Stimulated activated CD4-positive, alpha-beta T cell treated with anti-CD3 and anti-CD28 coated beads, Interleukin-12 subunit alpha, Interleukin-12 subunit beta, amount 100 ng/mL, for 48 hours (primary cell): ENCODE measurements around the gene ADCY2.

Experiments
- DNase-seq, 3 donors: peaks; one replicate each; pipeline ENCODE4 v3.0.0-alpha.2; 2020; ENCODE audit warnings: low read depth in 2 of 3, low spot score in 1 of 3

The ADCY2 gene

DNA sequence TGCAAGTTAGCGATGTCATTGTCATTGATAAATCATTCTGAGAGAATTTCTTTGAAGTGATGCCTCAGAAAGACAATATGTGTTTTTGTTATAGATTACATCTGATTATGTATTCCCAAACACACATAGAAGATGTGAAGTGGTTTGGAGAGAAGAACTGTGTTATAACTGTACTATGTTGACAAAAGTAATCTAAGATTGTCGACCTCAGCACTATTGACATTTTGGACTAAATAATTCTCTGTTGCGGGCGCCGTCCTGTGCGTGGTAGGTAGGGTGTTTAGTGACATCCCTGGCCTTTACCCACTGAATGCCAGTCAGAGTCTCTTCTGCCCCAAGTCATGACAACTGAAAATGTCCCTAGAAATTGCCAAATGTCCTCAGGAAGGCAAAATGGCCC is 377.2 kb downstream of the ADCY2 start:
- no peak for DNase-seq

GRCh38 chr5:7776442-7776841 is 380.5 kb downstream of the ADCY2 start:
- DNase-seq, result no peak

DNA sequence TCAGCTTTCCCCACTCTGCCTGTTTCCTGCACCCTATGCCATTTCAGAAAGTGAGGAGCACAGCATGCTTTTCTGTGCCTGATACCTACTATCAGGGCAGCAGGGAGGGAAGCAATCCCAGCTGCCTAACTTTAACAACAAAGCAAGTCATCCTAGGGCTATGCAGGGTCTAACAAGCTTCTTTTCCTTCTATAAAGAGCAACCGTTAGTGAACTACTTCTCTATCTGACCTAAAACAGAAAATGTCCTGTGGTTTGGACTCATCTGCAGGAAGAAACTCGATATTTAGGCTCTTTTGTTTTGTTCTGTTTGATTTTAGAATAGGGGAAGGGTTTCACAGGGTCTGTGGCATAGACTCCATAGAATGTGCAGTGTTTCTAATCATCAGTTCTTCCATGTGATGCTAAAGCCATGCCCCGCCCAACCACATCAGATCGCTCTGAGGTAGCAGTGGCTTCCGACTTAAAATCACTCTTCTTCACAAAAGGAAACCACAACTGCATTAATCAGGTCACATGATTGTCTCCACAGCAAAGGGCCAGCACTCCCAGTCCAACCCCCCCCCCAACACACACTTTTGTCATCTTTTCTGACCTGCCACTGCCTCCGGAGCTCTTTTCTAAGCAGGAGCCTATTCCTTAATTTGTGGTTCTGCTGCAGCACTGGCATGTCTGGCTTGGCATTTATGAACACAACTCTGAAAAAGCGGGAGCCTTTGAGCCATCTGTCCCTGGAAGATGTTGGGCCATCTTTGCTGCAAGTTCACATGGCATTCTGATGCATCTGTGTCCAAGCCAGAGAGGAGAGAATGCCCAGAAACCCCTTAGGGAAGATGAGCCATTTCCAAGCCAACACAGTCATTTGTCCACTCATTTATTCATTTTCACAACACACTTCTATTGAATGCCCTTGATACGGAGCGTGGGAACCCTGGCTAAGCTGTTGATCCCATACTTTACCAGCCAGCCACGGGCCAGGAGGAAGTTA is 383.4 kb downstream of the ADCY2 start:
- DNase-seq, result peak in 1 of 3 donors; percentile 0

DNA sequence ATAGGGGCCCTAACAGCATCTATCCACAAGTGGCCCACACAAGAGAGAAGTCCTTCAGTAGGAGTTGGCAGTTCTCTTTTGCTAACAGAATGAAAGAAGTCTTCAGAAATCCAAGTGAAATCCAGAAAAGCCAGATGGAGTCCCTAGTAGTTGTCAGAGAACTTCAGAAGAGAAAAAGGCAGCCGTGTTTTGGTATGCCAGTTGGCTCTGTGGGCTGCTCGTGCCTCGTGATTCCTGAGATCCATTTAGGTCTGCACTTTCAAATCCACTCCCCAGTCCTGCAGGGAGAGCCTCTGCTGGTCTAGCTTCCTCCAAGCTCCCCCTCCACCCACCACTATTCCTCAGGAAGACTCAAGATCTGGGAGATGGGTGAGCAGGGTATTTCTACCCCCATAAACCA is 386.0 kb downstream of the ADCY2 start:
- DNase-seq, result no peak

- no peak for DNase-seq
Observed at GRCh38 chr5:7784683-7785380, 388.9 kb downstream of the ADCY2 start.

DNA sequence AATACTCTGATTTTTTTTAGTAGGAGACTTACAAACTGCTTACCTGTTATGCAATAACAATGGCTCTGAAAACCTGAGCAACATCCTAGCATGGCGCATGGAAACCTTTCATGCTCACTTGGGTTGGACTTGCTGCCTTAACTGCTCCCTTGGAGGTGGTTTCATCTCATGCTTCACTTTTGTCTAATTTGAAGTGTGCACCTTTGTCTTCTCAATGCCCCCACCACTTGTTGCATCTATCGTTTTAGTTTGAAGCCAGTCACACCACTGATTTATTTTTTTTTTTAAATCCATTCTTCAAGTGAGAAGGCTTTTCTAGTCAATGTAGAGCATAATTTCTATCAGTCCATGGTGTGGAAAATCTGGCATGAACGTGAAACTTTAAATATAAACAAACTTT is 391.8 kb downstream of the ADCY2 start:
- no peak for DNase-seq

GRCh38 chr5:7789567-7789966 is 393.6 kb downstream of the ADCY2 start:
- DNase-seq, result no peak

GRCh38 chr5:7793895-7794294 is 398.0 kb downstream of the ADCY2 start:
- no peak for DNase-seq

- DNase-seq, result no peak
Observed at GRCh38 chr5:7794311-7794710, 398.4 kb downstream of the ADCY2 start.

DNA sequence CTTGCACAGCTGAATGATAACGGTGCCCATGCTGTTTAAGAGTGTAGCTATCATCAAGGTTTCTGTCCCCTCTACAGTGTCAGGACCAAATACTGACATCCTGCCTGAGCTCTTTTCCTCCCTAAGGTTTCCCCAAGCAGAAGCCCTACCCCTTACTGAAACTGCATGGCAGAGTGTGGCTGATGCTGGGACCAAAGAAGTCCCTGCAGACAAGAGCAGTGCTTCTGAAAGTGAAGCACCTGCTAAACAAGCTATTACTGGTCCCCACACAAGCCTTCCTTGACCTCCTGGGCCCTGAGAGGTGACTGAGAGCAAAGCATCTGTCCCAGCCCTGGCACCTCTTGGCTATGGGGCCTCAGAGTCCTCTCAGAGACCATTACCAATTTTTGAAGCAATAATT is 398.9 kb downstream of the ADCY2 start:
- DNase-seq, result no peak

DNA sequence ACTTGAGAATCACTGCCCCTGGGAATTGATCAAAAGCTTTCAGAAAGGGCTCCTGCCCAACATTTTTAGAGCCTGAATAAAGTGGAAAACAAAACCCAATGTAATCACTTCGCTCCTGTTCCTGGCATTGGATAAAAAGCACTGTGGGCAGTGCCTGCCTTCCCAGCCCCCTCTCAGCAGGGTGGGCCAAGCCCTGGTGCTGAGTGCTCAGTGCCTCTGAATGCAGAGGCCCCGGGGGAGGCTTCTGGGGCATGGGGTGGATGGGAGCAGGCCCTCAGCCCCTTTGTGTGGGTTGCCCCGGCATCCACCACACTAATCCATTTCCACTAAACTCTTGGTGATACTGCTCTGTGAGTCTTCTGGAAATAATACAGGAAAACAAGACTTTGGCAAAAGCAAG is 399.4 kb downstream of the ADCY2 start:
- DNase-seq, result no peak

DNA sequence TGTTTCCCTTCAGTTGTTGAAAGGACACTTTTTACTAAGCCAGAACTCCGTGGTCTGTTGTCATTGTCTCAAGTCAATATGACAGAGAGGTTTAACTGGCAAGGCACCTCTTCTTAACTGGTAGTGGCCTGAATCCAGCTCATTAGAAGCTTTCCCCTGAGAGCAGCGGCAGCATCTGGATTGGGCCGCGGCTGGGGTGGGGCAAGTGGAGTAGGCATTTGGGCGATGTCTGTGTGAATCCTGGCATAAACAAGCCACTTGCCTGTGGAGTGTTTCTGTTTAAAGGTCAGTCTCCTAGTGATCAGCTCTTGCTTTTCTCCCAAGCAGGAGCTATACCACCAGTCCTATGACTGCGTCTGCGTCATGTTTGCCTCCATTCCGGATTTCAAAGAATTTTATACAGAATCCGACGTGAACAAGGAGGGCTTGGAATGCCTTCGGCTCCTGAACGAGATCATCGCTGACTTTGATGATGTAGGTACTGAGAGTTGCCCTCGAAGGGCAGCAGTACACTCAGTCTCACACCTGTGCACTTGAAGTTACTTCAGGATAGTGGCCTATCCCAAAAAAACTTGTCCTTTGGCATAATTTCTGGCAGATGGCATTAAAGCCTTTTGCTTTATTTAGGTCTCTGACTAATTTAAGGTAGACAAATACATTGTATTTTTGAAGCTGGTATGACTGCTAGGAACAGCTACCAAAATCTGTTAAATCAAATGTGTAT is 406.1 kb downstream of the ADCY2 start:
- no peak for DNase-seq

GRCh38 chr5:7802855-7803254 is 406.9 kb downstream of the ADCY2 start:
- no peak for DNase-seq

DNA sequence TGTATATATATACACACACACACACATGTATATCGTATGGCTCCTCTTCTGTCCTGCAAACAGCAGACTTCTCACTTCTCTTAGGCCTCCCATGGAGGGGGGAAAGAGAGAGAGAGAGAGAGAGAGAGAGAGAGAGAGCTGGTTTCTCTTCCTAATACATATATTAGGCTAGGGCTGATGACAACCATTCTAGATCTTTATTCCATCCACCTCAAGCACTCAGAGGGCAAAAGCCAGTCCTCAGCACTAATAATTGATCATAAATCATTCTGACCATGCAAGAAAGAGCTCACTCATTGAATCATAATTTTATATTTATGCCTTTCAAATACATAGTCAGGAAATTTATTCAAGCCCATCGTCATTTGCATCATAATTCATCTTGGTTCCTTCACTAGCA is 408.0 kb downstream of the ADCY2 start:
- DNase-seq, result no peak

GRCh38 chr5:7805379-7805778 is 409.4 kb downstream of the ADCY2 start:
- DNase-seq, result no peak

GRCh38 chr5:7808998-7809397 is 413.1 kb downstream of the ADCY2 start:
- no peak for DNase-seq

GRCh38 chr5:7811715-7812114 is 415.8 kb downstream of the ADCY2 start:
- DNase-seq, result no peak

DNA sequence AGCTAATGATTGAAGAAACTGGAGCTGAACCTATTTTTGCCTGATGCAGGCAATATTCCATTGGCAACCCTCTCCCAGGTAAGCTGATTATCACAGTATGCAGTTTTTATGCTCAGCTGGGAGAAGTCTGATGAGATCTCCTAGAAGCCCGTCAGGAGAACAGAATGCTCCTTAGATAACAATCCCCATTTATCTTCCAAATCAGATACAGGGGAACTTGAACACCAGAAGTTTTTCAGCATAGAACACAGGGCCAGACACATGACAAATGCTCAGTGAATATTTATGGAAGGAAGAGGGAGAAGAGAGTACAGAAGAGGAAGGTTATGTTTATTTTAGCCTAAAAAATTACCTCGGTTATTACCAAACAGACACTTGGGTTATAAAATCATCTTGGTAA is 417.1 kb downstream of the ADCY2 start:
- DNase-seq, result no peak

DNA sequence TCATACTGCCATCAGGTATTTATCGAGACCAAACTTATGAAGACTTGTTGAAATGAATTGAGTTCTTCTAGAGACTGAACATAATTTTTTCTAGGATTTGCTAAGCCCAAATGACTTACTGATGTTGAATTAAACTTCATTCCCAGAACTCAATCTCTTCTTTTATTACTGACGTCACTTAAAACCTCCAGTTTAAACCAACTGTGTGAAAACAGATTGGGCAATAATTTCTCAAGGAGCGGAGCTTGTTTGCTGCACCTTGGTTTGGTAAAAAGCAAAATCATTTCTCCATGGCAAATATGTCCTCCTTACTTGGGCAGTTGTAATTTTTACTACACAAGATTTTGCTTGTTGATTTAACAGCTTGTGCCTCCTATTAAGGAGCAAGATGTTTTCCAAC is 417.6 kb downstream of the ADCY2 start:
- no peak for DNase-seq

GRCh38 chr5:7814816-7815215 is 418.9 kb downstream of the ADCY2 start:
- DNase-seq, result no peak

- peak; percentile 48 to 66 (median 62) for DNase-seq
Observed at GRCh38 chr5:7815892-7816534, 420.1 kb downstream of the ADCY2 start.
